Mucosa of gallbladder (tissue), 1 donor: ENCODE data around the gene COL25A1. TPM values are rescaled to one million over a fixed set of nuclear protein-coding genes. Genes with fewer than 3 reads are reported as not detected.
"Not testable (repeated sequence)": the region's sequence is repeated elsewhere in the genome, so short reads cannot be mapped to it uniquely, and the experiment has no call there.

Experiments
- DNase-seq: peaks from one replicate; pipeline ENCODE4 v3.0.0-alpha.2; 2020; ENCODE audit warnings: low spot score
- total RNA-seq: library from RNA; stranded (reverse); gene quantifications from one replicate; pipeline ENCODE4 v1.2.1, GENCODE V29; 2021
- donor health status: DM: no; HTN: no; CAD: no.

COL25A1 gene
- total RNA-seq, 1 donor from 2014 or later, result 0.55 TPM

- no peak for DNase-seq
These were observed 177.4 kb downstream of the COL25A1 start for GRCh38 chr4:109125084-109125483.

DNA sequence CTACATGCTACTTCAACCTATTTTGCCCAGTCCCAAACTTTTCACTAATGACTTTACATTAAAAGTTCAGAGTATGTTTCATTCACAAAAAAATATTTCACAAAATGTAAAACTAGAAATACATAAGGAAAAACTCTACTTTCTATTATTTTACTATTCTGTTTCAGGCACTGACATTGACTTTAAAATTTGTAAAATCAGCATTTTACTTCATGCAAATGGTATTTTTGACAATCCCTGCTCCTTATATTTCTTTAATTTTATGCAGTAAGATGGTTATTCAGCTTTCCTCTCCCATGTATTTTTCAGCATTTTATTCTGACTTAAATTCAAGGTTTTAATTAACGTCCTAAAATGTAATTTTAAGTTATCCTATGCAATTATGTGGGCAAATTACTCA is 178.5 kb downstream of the COL25A1 start:
- DNase-seq, result no peak

- DNase-seq, result no peak
These were observed 180.9 kb downstream of the COL25A1 start for GRCh38 chr4:109121561-109121960.

- no peak for DNase-seq
These were observed 182.6 kb downstream of the COL25A1 start for GRCh38 chr4:109119852-109120251.

DNA sequence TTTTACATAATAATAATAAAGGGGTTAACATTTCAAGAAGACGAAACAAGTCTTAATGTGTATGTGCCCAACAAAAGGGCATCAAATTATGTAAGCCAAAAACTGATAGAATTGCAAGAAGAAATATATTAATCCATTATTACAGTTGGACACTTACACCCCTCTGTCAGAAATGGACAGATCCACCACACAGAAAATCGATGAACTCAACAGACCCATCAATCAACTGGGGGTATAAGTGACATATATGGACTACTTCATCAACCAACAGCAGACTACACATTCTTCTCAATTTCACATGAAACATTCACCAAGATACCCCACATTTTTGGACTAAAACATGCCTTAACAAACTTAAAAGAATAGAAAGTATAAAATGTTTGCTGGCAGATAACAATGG is 183.8 kb downstream of the COL25A1 start:
- DNase-seq, result no peak

- no peak for DNase-seq
These were observed 188.0 kb downstream of the COL25A1 start for GRCh38 chr4:109114501-109114900.

GRCh38 chr4:109113521-109113920 is 188.9 kb downstream of the COL25A1 start:
- no peak for DNase-seq

DNA sequence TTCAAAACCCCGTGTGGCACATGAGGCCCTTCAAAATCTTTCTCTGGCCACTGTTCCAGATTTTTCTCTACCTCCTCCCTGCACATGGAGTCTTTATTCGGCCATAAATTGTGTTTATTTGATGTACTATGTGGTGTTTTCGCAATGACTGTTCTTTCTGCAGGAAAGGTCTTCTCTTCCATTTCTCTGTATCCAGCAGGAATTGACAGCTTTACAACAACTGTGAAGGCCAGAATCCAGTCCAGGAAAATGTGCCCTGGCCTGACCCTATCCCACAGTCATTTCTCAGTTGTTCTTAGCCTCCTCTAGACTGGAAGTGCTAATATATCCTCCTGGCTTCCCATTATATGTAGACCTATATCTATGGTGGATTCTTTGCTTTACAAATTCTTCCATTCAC is 191.4 kb downstream of the COL25A1 start:
- DNase-seq, result no peak

- not testable (repeated sequence) for DNase-seq
These were observed 194.2 kb downstream of the COL25A1 start for GRCh38 chr4:109108215-109108614.

DNA sequence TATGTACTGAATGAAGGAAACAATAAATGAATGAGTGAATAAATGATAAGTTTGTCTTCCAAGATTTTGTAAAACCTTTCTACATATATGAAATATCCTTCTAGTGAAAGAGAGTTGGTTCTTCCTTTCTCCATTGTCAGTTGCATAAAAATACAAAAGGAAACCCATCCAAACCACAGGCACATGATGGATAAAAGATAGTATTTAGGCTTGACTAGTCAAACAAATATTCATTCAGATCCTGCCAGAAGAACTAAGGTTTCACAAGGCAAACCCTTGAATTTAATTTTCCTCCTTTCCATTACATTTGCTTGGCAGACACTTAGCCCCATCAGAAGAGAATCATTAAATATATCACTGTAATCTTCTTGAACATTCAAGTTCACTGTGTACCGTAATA is 208.4 kb downstream of the COL25A1 start:
- DNase-seq, result no peak

GRCh38 chr4:109091727-109092409 is 210.6 kb downstream of the COL25A1 start:
- no peak for DNase-seq

- DNase-seq, result no peak
These were observed 218.5 kb downstream of the COL25A1 start for GRCh38 chr4:109083911-109084310.

- no peak for DNase-seq
These were observed 222.7 kb downstream of the COL25A1 start for GRCh38 chr4:109079731-109080130.

DNA sequence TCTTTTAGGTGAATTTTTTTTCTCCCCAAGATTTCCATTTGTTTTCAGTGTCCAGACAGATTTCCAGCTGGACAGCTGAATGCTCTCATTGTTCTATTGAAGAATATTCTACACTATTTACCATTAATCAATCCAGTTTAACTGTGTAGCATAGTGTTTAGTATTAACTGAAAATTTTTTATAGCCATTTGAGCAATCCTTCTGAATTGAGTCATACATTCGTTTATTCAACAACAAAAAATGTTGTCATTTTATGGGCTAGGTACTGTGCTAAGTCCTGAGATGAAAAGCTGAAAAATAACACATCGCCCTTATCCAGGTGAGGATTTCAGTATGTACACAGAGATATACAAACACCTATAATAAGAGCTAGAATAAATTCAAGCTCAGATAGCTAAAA is 223.3 kb downstream of the COL25A1 start:
- DNase-seq, result no peak

DNA sequence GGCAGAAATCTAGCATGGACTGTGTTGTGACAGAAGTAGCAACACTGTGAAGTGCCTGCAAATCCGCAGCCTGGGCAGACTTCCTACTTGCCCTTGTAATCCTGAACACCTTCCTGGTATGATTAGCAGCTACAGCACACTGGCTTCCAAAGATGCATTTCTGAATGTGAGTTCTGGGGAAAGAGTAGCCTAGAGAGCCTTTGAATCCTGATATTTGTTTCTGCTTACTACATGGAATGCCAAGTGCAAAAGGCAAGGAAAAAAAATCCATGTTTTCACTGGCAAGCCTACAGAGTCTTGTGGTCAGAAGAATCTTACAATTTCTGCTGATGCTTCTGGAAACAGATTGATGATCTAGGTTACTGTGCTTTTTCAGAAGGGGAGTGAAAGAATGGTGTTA is 223.7 kb downstream of the COL25A1 start:
- no peak for DNase-seq

GRCh38 chr4:109077505-109077904 is 225.0 kb downstream of the COL25A1 start:
- no peak for DNase-seq

GRCh38 chr4:109076709-109077108 is 225.7 kb downstream of the COL25A1 start:
- not testable (repeated sequence) for DNase-seq

DNA sequence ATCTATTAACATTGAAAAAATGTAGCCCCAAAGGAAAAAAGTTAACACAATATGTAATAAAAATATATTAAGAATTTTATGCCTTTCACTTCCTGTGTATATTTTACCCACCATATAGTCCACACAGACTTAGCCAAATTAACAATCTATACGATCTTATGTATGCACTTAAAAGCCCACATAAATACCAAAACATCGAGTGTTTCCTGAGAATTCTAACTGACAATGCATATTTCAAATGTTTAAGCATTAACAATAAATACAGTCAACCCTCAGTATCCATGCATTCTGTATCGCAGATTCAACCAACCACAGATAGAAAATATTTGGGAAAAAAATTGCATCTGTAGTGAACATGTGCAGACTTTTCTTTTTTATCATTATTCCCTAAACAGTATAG is 226.8 kb downstream of the COL25A1 start:
- DNase-seq, result no peak

GRCh38 chr4:109072595-109072994 is 229.9 kb downstream of the COL25A1 start:
- DNase-seq, result no peak

DNA sequence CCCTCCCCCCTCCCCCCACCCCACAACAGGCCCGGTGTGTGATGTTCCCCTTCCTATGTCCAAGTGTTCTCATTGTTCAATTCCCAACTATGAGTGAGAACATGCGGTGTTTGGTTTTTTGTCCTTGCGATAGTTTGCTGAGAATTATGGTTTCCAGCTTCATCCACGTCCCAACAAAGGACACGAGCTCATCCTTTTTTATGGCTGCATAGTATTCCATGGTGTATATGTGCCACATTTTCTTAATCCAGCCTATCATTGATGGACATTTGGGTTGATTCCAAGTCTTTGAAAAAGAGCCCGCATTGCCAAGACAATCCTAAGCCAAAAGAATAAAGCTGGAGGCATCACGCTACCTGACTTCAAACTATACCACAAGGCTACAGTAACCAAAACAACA is 231.8 kb downstream of the COL25A1 start:
- not testable (repeated sequence) for DNase-seq

GRCh38 chr4:109067508-109068235 is 234.8 kb downstream of the COL25A1 start:
- no peak for DNase-seq

DNA sequence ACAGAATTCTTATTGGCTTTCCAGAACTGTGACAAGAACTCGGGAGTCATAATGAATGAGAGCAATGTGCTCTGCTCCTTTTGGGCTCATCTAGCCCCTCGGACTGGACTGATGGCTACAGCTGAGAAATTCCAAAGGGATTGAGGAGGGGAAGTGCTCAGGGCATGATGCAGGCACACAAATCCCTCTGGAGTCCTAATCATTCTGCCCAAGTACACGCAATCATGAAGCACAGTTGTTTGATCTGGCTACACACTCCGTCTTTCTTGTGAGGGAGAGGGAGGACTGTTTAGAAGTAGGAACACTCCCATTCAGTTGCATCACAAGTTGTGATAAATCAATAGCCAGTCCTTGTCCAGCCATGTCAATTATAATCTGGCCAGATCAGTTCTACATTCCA is 237.5 kb downstream of the COL25A1 start:
- no peak for DNase-seq

- DNase-seq, result no peak
These were observed 249.2 kb downstream of the COL25A1 start for GRCh38 chr4:109053257-109053656.

GRCh38 chr4:109052821-109053220 is 249.6 kb downstream of the COL25A1 start:
- no peak for DNase-seq
